Neuronal stem cell (in vitro differentiated cells): ENCODE results near the gene ZNF599.
"Not testable (repeated sequence)": the region's sequence is repeated elsewhere in the genome, so short reads cannot be mapped to it uniquely, and the experiment has no call there.

Experiments used
- DNase-seq: peaks from one replicate; pipeline ENCODE4 v3.0.0-alpha.2; 2013; ENCODE audit warnings: low spot score
- H2AFZ ChIP-seq: one replicate; pipeline ENCODE4 v1.6.1; 2013; ENCODE audit warnings: mild to moderate bottlenecking, low read length, inconsistent platforms
- H2AK5ac ChIP-seq: 2 replicates; pipeline ENCODE4 v1.6.1; 2013; ENCODE audit warnings: low read depth, mild to moderate bottlenecking, inconsistent platforms, low read length, moderate library complexity, mixed read lengths
- H2BK120ac ChIP-seq: 2 replicates; pipeline ENCODE4 v1.6.1; 2013; ENCODE audit warnings: low read depth, mild to moderate bottlenecking, inconsistent platforms, low read length, moderate library complexity, mixed read lengths
- H2BK12ac ChIP-seq: one replicate; pipeline ENCODE4 v1.6.1; 2013; ENCODE audit warnings: low read length, inconsistent platforms
- H2BK15ac ChIP-seq: 2 replicates; pipeline ENCODE4 v1.6.1; 2013; ENCODE audit warnings: mild to moderate bottlenecking, low read length, inconsistent platforms, mixed read lengths
- H2BK5ac ChIP-seq: one replicate; pipeline ENCODE4 v1.6.1; 2013; ENCODE audit warnings: inconsistent platforms, mild to moderate bottlenecking, low read length, moderate library complexity
- H3K14ac ChIP-seq: one replicate; pipeline ENCODE4 v1.6.1; 2013; ENCODE audit warnings: low read length, inconsistent platforms
- H3K18ac ChIP-seq: 2 replicates; pipeline ENCODE4 v1.6.1; 2013; ENCODE audit warnings: low read length, inconsistent platforms
- H3K23ac ChIP-seq: 2 replicates; pipeline ENCODE4 v1.6.1; 2013; ENCODE audit warnings: low read depth, mild to moderate bottlenecking, mixed read lengths, low read length, inconsistent platforms; ENCODE audit not compliant: poor library complexity
- H3K27ac ChIP-seq: replicated peaks from 3 replicates; pipeline ENCODE4 v1.5.1; 2013; ENCODE audit warnings: low read length, inconsistent platforms
- H3K27me3 ChIP-seq, 3 experiments: 2 replicates each; pipeline ENCODE4 v1.6.1; 2013; ENCODE audit warnings: low read length in 3 of 3, mild to moderate bottlenecking in 2 of 3, inconsistent platforms in 1 of 3, low read depth in 1 of 3, mixed read lengths in 1 of 3, moderate library complexity in 1 of 3; ENCODE audit not compliant: control insufficient read depth in 3 of 3, insufficient read depth in 3 of 3
- H3K36me3 ChIP-seq, 2 donors: replicated peaks in 1 of 2; 2 replicates each; pipeline ENCODE4 v1.6.1; 2013; ENCODE audit warnings: low read length in 2 of 2; ENCODE audit not compliant: control insufficient read depth in 2 of 2, insufficient read depth in 2 of 2
- H3K4ac ChIP-seq: 2 replicates; pipeline ENCODE4 v1.6.1; 2013; ENCODE audit warnings: inconsistent platforms, mild to moderate bottlenecking, low read length, moderate library complexity
- H3K4me1 ChIP-seq, 2 donors: 1 replicate in 1 of 2; 2 replicates in 1 of 2; pipeline ENCODE4 v1.6.1; 2013; ENCODE audit warnings: low read length in 2 of 2, low read depth in 1 of 2; ENCODE audit not compliant: control insufficient read depth in 2 of 2, insufficient read depth in 1 of 2
- H3K4me2 ChIP-seq: one replicate; pipeline ENCODE4 v1.6.1; 2013; ENCODE audit warnings: mild to moderate bottlenecking, low read length, inconsistent platforms; ENCODE audit not compliant: insufficient read depth, poor library complexity, severe bottlenecking
- H3K4me3 ChIP-seq, 2 donors: 2 replicates each; pipeline ENCODE4 v1.5.1; 2013; ENCODE audit warnings: low read length in 2 of 2, mild to moderate bottlenecking in 2 of 2, inconsistent platforms in 1 of 2, moderate library complexity in 1 of 2
- H3K79me1 ChIP-seq: one replicate; pipeline ENCODE4 v1.6.1; 2013; ENCODE audit warnings: low read depth, mild to moderate bottlenecking, inconsistent platforms, low read length, moderate library complexity
- H3K9ac ChIP-seq: one replicate; pipeline ENCODE4 v1.6.1; 2013; ENCODE audit warnings: mild to moderate bottlenecking, low read depth, low read length, inconsistent platforms; ENCODE audit not compliant: poor library complexity
- H3K9me3 ChIP-seq, 2 donors: replicated peaks in 1 of 2; 2 replicates each; pipeline versions ENCODE3 to v1.6.1; 2013; ENCODE audit warnings: low read length in 2 of 2, mild to moderate bottlenecking in 2 of 2, inconsistent platforms in 1 of 2, low read depth in 1 of 2, mixed read lengths in 1 of 2, moderate library complexity in 1 of 2; ENCODE audit not compliant: control insufficient read depth in 2 of 2, insufficient read depth in 1 of 2
- H4K8ac ChIP-seq: one replicate; pipeline ENCODE4 v1.6.1; 2013; ENCODE audit warnings: low read depth, mild to moderate bottlenecking, inconsistent platforms, low read length, moderate library complexity
- H4K91ac ChIP-seq: one replicate; pipeline ENCODE4 v1.6.1; 2013; ENCODE audit warnings: low read length, low read depth, mild to moderate bottlenecking, inconsistent platforms; ENCODE audit not compliant: poor library complexity
- WGBS, 2 donors: extraction: QIAGEN DNeasy Blood & Tissue Kit; methylation state at CpG; one replicate each; pipeline ENCODE4 v1.1.7; 2013; ENCODE audit warnings: missing lambda C conversion rate in 2 of 2, mixed read lengths in 1 of 2; ENCODE audit not compliant: insufficient read length in 2 of 2, insufficient replicate concordance in 1 of 2; ENCODE audit errors: extremely low coverage in 2 of 2; 5-methylcytosine and 5-hydroxymethylcytosine counted together

Gene ZNF599

DNA sequence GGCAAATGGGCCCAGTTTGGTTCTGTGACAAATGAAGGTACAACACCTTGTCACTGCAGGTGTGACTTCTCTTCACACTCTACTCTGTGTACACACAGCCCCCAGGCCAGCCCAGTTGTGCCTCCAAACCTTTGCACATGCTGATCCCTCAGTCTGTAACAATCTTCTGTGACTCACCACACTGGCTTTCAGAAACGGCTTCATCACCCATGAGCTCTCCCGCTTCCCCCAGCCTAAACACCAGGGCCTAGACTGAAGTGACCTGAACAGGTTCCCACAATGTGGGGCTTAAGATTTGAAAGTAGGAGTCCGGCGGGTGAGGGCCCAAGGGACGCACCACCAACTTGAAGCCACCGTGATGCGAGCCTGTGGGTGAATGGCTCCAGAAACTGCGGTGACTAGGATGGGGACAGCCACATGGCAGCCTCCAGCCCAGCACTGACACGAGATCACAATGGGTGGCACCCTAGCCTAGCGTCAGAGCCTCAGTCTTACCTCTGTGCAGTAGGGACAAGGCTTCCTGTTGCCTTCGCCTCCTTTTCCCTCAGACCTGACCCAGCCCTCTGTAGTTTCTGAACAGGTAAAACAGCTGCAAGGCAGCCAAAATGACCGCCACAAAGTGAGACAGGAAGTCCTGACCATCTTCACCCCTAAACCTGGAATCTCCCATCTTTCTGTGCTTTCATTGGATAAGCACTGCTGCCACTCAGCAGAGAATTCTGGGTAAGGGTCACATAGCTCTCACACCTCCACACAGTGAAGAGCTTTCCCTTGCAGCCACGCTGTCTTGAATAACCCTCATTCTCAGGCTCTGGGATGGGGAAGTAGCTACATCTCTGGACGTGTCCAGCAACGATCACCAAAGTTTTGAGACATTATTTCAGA, 34.2 kb upstream of the ZNF599 start:
- no peak overlapping the region for H2BK15ac ChIP-seq
- H3K27ac ChIP-seq = no peak overlapping the region
- H4K8ac ChIP-seq = no peak overlapping the region
- H3K79me1 ChIP-seq = no peaks in the 10 kb centered on the region
- H3K4ac ChIP-seq = no peak overlapping the region
- H3K18ac ChIP-seq = no peak overlapping the region
- no peak overlapping the region for H3K4me2 ChIP-seq
- no peaks in the 10 kb centered on the region for H3K36me3 ChIP-seq
- no peak overlapping the region for H3K23ac ChIP-seq
- whole genome bisulfite sequencing, 2 donors = no CpG with 5 or more reads among the region's 15 CpGs
- no peak overlapping the region for H2BK5ac ChIP-seq
- no peak overlapping the region for H4K91ac ChIP-seq
- no peak overlapping the region for H3K9ac ChIP-seq
- H2AK5ac ChIP-seq = no peak overlapping the region
- no peak overlapping the region for H2BK12ac ChIP-seq
- no peak overlapping the region for H2BK120ac ChIP-seq
- H3K9me3 ChIP-seq = peaks cover 3 to 29% of the 10 kb centered on the region in 2 donors
- H2AFZ ChIP-seq = peak overlapping the region; percentile 59
- no peak overlapping the region for H3K14ac ChIP-seq
- no peaks in the 10 kb centered on the region for H3K4me1 ChIP-seq
- DNase-seq = no peak
- peak overlapping the region in 1 of 2 donors; percentile 22 for H3K4me3 ChIP-seq
- H3K27me3 ChIP-seq = peaks cover 0 to 4% (median 0%) of the 10 kb centered on the region in 3 experiments

DNA sequence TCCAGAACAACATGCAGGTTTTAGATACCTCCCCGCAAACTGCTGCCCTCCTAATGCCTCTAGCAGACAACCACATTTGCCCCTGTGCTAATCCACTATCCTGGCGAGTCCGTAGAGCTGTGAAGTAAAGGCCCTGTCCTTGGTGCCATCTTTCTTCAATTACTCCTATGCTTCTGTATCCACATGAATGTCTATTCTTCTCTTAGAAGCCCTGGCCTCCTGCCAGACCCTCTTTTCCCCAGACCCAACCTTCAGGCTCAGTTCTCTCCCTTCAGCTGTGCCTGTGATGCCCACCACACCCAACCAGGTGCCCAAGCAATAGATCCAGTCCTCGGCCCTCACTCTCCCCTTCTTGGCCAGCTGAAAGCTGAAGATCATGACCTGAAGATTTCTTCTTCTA, 31.1 kb upstream of the ZNF599 start:
- no peak overlapping the region for H3K4me2 ChIP-seq

DNA sequence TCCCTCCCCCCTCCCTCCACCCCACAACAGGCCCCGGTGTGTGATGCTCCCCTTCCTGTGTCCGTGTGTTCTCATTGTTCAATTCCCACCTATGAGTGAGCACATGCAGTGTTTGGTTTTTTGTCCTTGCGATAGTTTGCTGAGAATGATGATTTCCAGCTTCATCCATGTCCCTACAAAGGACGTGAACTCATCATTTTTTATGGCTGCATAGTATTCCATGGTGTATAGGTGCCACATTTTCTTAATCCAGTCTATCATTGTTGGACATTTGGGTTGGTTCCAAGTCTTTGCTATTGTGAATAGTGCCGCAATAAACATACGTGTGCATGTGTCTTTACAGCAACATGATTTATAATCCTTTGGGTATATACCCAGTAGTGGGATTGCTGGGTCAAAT, 23.9 kb upstream of the ZNF599 start:
- H4K8ac ChIP-seq, H2BK5ac ChIP-seq, H3K14ac ChIP-seq, H3K18ac ChIP-seq, H2BK15ac ChIP-seq, H3K4me2 ChIP-seq, H3K79me1 ChIP-seq, H2AK5ac ChIP-seq, H3K9ac ChIP-seq, DNase-seq, H3K27ac ChIP-seq, H3K23ac ChIP-seq, H3K4me1 ChIP-seq, H3K9me3 ChIP-seq, H2BK12ac ChIP-seq, H3K4me3 ChIP-seq, H3K27me3 ChIP-seq, H2BK120ac ChIP-seq, H3K4ac ChIP-seq, H2AFZ ChIP-seq, H4K91ac ChIP-seq, H3K36me3 ChIP-seq: not testable (repeated sequence)
- WGBS, 2 donors = no CpG with 5 or more reads among the region's 6 CpGs

More for the DNA sequence above, 31.1 kb upstream of the ZNF599 start:
- Histone ChIP-seq H2BK12ac (no peak overlapping the region), H2AK5ac (no peak overlapping the region), H3K4me3 (no peak overlapping the region), H3K14ac (no peak overlapping the region), H3K23ac (no peak overlapping the region), H2AFZ (no peak overlapping the region), H3K4me1 (no peaks in the 10 kb centered on the region), H2BK120ac (no peak overlapping the region), H3K27me3 (peaks cover 0 to 4% (median 0%) of the 10 kb centered on the region in 3 experiments), H3K9me3 (peaks cover 3 to 35% of the 10 kb centered on the region in 2 donors), H4K8ac (no peak overlapping the region), H4K91ac (no peak overlapping the region), H3K36me3 (no peaks in the 10 kb centered on the region), H3K27ac (no peak overlapping the region), H2BK15ac (no peak overlapping the region), H3K4ac (no peak overlapping the region), H3K18ac (no peak overlapping the region), H3K79me1 (no peaks in the 10 kb centered on the region), H3K9ac (no peak overlapping the region), H2BK5ac (no peak overlapping the region)
- no CpG with 5 or more reads among the region's 4 CpGs for WGBS, 2 donors
- DNase-seq = no peak

DNA sequence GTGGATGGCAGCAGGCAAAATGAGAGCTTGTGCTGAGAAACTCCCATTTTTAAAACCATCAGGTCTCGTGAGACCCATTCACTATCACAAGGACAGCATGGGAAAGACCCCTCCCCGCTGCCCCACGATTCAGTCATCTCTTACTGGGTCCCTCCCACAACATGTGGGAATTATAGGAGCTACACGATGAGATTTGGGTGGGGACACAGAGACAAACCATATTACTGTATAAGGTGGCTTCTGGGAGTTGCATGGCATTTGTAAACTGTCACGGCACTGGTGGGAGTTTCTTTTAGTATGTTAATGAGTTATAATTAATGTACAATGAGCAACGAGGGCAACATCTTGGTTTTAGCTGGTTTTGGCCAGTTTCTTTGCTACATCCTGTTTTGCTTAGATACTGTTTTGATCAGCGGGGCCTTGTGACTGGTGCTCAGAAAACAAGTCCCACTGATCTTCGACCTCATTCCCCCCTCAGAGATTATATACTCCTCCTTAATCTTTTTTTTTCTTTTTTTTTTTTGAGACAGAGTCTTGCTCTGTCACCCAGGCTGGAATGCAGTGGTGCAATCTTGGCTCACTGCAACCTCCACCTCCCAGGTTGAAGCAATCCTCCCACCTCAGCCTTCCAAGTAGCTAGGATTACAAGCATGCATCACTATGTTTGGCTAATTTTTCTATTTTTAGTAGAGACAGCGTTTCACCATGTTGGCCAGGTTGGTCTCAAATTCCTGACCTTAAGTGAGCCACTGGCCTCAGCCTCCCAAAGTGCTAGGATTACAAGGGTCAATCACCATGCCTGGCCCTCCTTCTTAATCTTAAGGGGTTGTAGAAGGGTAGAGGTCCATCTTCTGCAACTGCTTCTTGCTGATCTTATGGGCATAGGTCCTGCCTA, 21.3 kb upstream of the ZNF599 start:
- H3K79me1 ChIP-seq = no peaks in the 10 kb centered on the region

More for the DNA sequence above, 21.3 kb upstream of the ZNF599 start:
- Histone ChIP-seq H4K91ac (no peak overlapping the region), H3K36me3 (no peaks in the 10 kb centered on the region), H4K8ac (no peak overlapping the region), H3K9me3 (peaks cover 0 to 2% of the 10 kb centered on the region in 2 donors), H3K14ac (no peak overlapping the region), H2AFZ (peak overlapping the region; percentile 51), H2BK15ac (no peak overlapping the region), H2BK5ac (no peak overlapping the region), H3K4me3 (no peak overlapping the region), H2BK12ac (no peak overlapping the region), H3K27me3 (no peaks in the 10 kb centered on the region), H3K4ac (no peak overlapping the region), H3K18ac (no peak overlapping the region), H2BK120ac (no peak overlapping the region), H3K9ac (no peak overlapping the region), H3K23ac (no peak overlapping the region), H3K4me2 (no peak overlapping the region), H3K27ac (no peak overlapping the region), H3K4me1 (no peaks in the 10 kb centered on the region), H2AK5ac (no peak overlapping the region)
- WGBS, 2 donors = no CpG with 5 or more reads among the region's 9 CpGs
- no peak for DNase-seq
